CD8-positive, alpha-beta memory T cell (primary cell): Measurements from ENCODE around the gene GPR15. TPM values are rescaled to one million over a fixed set of nuclear protein-coding genes. Genes with fewer than 3 reads are reported as not detected.
"Not testable (repeated sequence)": the region's sequence is repeated elsewhere in the genome, so short reads cannot be mapped to it uniquely, and the experiment has no call there.

ENCODE experiments used
- CTCF ChIA-PET: fragments of 350-600 bp; sonication (Branson Sonifier 250); formaldehyde crosslinking; loops from one replicate; lab custom pipeline; 2021; ENCODE audit warnings: antibody characterized with exemption; lab: Charles Lee
- POLR2A ChIA-PET: fragments of 350-600 bp; sonication (Branson Sonifier 250); formaldehyde crosslinking; loops from one replicate; lab custom pipeline; 2021; ENCODE audit warnings: antibody characterized with exemption; lab: Charles Lee
- DNase-seq, 5 donors: peaks; one replicate each; pipeline versions ENCODE4 v3.0.0 to v3.0.0-alpha.2; 2020 to 2022; ENCODE audit warnings: mixed read lengths in 1 of 5
- H3K27ac ChIP-seq: one replicate; pipeline ENCODE4 v1.7.0; 2013; ENCODE audit warnings: low read depth, mild to moderate bottlenecking, low read length, moderate library complexity
- H3K27me3 ChIP-seq: 2 replicates; pipeline ENCODE4 v1.7.0; 2013; ENCODE audit warnings: low read length, mild to moderate bottlenecking; ENCODE audit not compliant: insufficient read depth, poor library complexity, severe bottlenecking
- H3K36me3 ChIP-seq: 2 replicates; pipeline ENCODE4 v1.7.0; 2013; ENCODE audit warnings: mild to moderate bottlenecking, low read length, moderate library complexity; ENCODE audit not compliant: insufficient read depth
- H3K4me1 ChIP-seq: 2 replicates; pipeline ENCODE4 v1.7.0; 2013; ENCODE audit warnings: mild to moderate bottlenecking, low read length, moderate library complexity; ENCODE audit not compliant: insufficient read depth
- H3K4me3 ChIP-seq: 2 replicates; pipeline ENCODE4 v1.7.0; 2013; ENCODE audit warnings: mild to moderate bottlenecking, low read length
- H3K9me3 ChIP-seq: 2 replicates; pipeline ENCODE4 v1.7.0; 2013; ENCODE audit warnings: mild to moderate bottlenecking, low read length
- H3K27ac Mint-ChIP-seq, 8 donors: one replicate each; pipeline ENCODE4 v1.8.0; 2020 to 2021; ENCODE audit warnings: mixed read lengths in 8 of 8, mild to moderate bottlenecking in 6 of 8, inconsistent platforms in 3 of 8, moderate library complexity in 3 of 8
- H3K27me3 Mint-ChIP-seq, 2 donors: one replicate each; pipeline ENCODE4 v1.8.0; 2020 to 2021; ENCODE audit warnings: mixed read lengths in 2 of 2, mild to moderate bottlenecking in 1 of 2, moderate library complexity in 1 of 2
- H3K36me3 Mint-ChIP-seq, 3 donors: one replicate each; pipeline ENCODE4 v1.8.0; 2020 to 2021; ENCODE audit warnings: mixed read lengths in 3 of 3, inconsistent platforms in 1 of 3, mild to moderate bottlenecking in 1 of 3
- H3K4me1 Mint-ChIP-seq, 3 donors: one replicate each; pipeline ENCODE4 v1.8.0; 2020 to 2021; ENCODE audit warnings: mixed read lengths in 3 of 3, inconsistent platforms in 1 of 3, mild to moderate bottlenecking in 1 of 3
- H3K4me3 Mint-ChIP-seq, 7 donors: one replicate each; pipeline ENCODE4 v1.8.0; 2020 to 2021; ENCODE audit warnings: mixed read lengths in 7 of 7, mild to moderate bottlenecking in 6 of 7, moderate library complexity in 4 of 7, inconsistent platforms in 2 of 7
- H3K9me3 Mint-ChIP-seq, 5 donors: one replicate each; pipeline ENCODE4 v1.8.0; 2020 to 2022; ENCODE audit warnings: mixed read lengths in 5 of 5, mild to moderate bottlenecking in 3 of 5, moderate library complexity in 2 of 5, inconsistent platforms in 1 of 5
- polyA plus RNA-seq: library from polyadenylated mRNA; unstranded; fragments of 300-500 nt; fragmentation: Illumina TruSeq; gene quantifications from one replicate; pipeline ENCODE4 v1.2.3, GENCODE V29; 2021
- total RNA-seq, 2 experiments: library from RNA; stranded (reverse); gene quantifications; one replicate each; pipeline ENCODE4 v1.2.3, GENCODE V29; 2021

The GPR15 gene
- total and polyA plus RNA-seq, 3 experiments from 2014 or later: 7.7 to 17.0 (median 15.6) TPM

DNA sequence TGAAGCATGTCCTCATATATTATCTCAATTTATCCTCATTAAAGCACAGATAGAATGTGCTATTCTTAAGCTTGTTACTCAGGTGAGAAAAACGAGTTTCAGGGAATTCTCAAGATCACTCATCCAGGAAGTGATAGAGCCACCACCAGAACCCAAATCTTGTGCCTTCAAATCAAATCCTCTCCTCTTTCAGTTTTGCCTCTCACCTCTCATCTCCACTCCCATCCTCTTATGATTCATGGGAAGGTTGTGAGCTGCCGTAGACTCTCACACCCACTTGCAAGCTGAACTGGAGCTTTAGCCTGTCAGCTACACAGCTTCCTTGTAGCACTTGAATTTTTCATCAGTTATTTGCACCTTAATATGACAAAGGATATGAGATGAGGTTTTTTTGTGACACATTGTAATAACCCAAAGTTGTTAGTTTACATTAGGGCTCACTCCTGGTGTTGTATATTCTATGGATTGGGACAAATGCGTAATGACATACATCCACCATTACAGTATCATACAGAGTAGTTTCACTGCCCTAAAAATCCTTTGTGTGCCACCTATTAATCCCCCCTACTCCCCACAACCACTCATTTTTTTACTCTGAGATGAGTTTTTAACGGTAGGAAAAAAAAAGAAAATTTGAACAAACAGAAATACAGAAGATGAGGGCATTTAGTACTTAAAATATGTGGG is 25.7 kb downstream of the GPR15 start:
- H3K27me3 ChIP-seq: no peaks in the 10 kb centered on the region
- peaks cover 0 to 2% (median 0%) of the 10 kb centered on the region in 5 donors for H3K9me3 Mint-ChIP-seq
- ChIA-PET CTCF (interaction anchor here (1.4 to 5.9 kb wide), 5 partner anchors 7 to 36 kb away, joined by 5 to 35 read pairs (median 27); partner anchors contain the start of gene CLDND1), POLR2A (interaction anchor here (2.3 to 5.8 kb wide), 5 partner anchors 9 to 36 kb away, joined by 8 to 66 read pairs (median 17); partner anchors contain the start of gene CLDND1)
- peaks cover 75 to 98% (median 94%) of the 10 kb centered on the region in 3 donors for H3K4me1 Mint-ChIP-seq
- peak overlapping the region; percentile 92 to 99 (median 94) for H3K27ac Mint-ChIP-seq
- H3K4me3 ChIP-seq: no peak overlapping the region
- H3K27ac ChIP-seq: peak overlapping the region; percentile 52
- H3K4me3 Mint-ChIP-seq: peak overlapping the region; percentile 4 to 81 (median 75)
- H3K27me3 Mint-ChIP-seq: no peaks in the 10 kb centered on the region
- no peaks in the 10 kb centered on the region for H3K9me3 ChIP-seq
- H3K36me3 ChIP-seq: no peaks in the 10 kb centered on the region
- peaks cover 0 to 1% (median 0%) of the 10 kb centered on the region in 3 donors for H3K36me3 Mint-ChIP-seq
- DNase-seq: no peak
- H3K4me1 ChIP-seq: peaks cover 62% of the 10 kb centered on the region

DNA sequence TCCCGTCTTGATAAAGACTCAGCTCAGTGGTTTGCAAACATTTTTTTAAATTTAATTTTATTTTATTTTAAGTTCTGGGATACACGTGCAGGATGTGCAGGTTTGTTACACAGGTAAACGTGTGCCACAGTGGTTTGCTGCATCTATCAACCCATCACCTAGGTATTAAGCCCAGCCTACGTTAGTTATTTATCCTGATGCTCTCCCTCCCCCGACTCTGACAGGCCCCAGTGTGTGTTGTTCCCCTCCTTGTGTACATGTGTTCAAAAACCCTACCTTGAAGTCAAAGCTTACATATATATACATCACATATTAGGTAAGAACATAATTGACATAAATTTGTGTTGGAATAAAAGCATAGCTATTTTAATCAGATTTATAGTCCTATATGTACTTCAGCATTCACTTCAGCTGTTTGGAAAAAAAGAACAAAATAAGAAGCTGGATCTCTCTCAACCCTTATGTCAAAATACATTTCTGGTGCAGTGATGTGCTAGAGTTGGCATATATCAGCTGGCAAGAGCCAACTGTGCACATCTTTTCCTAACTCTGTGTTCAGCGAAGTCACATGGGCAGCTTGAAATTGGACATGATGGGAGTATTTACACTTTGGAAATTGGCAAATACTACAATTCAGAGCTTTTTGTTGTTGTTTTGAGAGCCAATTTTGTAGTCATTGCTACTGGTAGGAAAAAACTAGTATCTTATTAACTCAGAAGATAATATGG is 26.5 kb downstream of the GPR15 start:
- no peaks in the 10 kb centered on the region for H3K9me3 ChIP-seq
- no peak overlapping the region for H3K27ac ChIP-seq
- POLR2A ChIA-PET: interaction anchor here (2.3 to 5.8 kb wide), 4 partner anchors 8 to 36 kb away, joined by 8 to 66 read pairs (median 42); partner anchors contain the start of gene CLDND1
- Mint-ChIP-seq H3K36me3 (peaks cover 0 to 1% (median 0%) of the 10 kb centered on the region in 3 donors), H3K27me3 (no peaks in the 10 kb centered on the region), H3K4me3 (peak overlapping the region in 5 of 7 donors; percentile 40 to 80 (median 43)), H3K9me3 (peaks cover 0 to 2% (median 0%) of the 10 kb centered on the region in 5 donors), H3K4me1 (peaks cover 75 to 98% (median 94%) of the 10 kb centered on the region in 3 donors), H3K27ac (peak overlapping the region; percentile 58 to 99 (median 94))
- H3K4me3 ChIP-seq: no peak overlapping the region
- H3K4me1 ChIP-seq: peaks cover 64% of the 10 kb centered on the region
- H3K36me3 ChIP-seq: no peaks in the 10 kb centered on the region
- CTCF ChIA-PET: interaction anchor here (1.4 to 5.9 kb wide), 3 partner anchors 13 to 37 kb away, joined by 5 to 35 read pairs (median 28); partner anchors contain the start of gene CLDND1
- no peaks in the 10 kb centered on the region for H3K27me3 ChIP-seq
- no peak for DNase-seq

- H3K27me3 ChIP-seq, DNase-seq, H3K36me3 ChIP-seq, H3K9me3 Mint-ChIP-seq, H3K27ac ChIP-seq, CTCF ChIA-PET, H3K36me3 Mint-ChIP-seq, H3K9me3 ChIP-seq, H3K4me3 ChIP-seq, POLR2A ChIA-PET, H3K27me3 Mint-ChIP-seq, H3K4me3 Mint-ChIP-seq: not testable (repeated sequence)
- peaks cover 65% of the 10 kb centered on the region for H3K4me1 ChIP-seq
- Mint-ChIP-seq H3K4me1 (peaks cover 78 to 98% (median 94%) of the 10 kb centered on the region in 3 donors), H3K27ac (peak overlapping the region in 4 of 8 donors; percentile 12 to 95 (median 76))
These were observed 28.0 kb downstream of the GPR15 start for GRCh38 chr3:98559769-98560168.

- Histone ChIP-seq H3K36me3 (no peaks in the 10 kb centered on the region), H3K9me3 (no peaks in the 10 kb centered on the region), H3K27ac (no peak overlapping the region), H3K4me3 (no peak overlapping the region), H3K27me3 (no peaks in the 10 kb centered on the region), H3K4me1 (peaks cover 73% of the 10 kb centered on the region)
- Mint-ChIP-seq H3K27ac (peak overlapping the region; percentile 1 to 85 (median 80)), H3K4me3 (peak overlapping the region in 2 of 7 donors; percentile 6 to 10), H3K36me3 (no peaks in the 10 kb centered on the region), H3K4me1 (peaks cover 78 to 98% (median 95%) of the 10 kb centered on the region in 3 donors), H3K9me3 (peaks cover 0 to 1% (median 0%) of the 10 kb centered on the region in 5 donors), H3K27me3 (peaks cover 0 to 2% of the 10 kb centered on the region in 2 donors)
- ChIA-PET CTCF (no interaction called here), POLR2A (no interaction called here)
- no peak for DNase-seq
These were observed 29.1 kb downstream of the GPR15 start for GRCh38 chr3:98560911-98561310.

DNA sequence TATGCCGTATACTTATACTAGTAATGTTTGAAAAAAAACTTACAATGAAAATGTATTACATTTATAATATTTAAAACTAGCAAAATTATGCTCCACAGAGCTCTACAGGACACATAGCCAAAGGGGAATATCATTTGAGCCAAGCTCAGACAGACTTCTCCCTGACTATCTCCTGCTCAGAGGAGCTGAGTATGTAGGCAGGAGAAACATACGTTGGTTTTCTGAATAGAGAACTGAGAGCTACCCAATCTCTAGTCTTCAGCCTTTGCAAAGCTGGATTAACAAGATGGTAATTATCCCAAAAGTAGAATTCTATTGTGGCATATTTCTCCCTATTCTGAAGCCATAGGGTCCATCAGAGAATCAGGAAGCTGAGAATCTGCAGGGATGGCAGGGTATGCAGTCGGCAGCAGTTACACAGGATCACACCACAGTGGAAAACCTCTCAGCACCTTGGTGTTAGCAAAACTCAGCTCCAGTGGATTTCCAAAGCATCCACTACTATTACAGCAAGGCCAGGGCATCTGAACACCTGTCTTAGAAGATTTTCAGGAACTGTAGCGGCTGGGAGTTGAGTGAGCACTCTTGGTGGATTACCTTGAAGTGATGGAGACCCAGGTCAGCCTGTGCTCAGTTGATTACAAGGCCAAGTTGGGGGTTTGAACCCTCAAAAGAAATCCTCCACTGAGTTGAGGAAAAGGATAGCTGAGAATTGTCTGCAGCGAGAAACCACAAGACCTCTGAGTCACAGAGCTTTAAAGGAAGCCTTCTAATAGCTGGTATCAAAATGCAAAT is 30.1 kb downstream of the GPR15 start:
- peaks cover 0 to 2% of the 10 kb centered on the region in 2 donors for H3K27me3 Mint-ChIP-seq
- Histone ChIP-seq H3K27me3 (no peaks in the 10 kb centered on the region), H3K4me3 (no peak overlapping the region), H3K36me3 (no peaks in the 10 kb centered on the region), H3K9me3 (no peaks in the 10 kb centered on the region), H3K4me1 (peaks cover 73% of the 10 kb centered on the region), H3K27ac (no peak overlapping the region)
- DNase-seq: peak in 1 of 5 donors; percentile 61
- H3K4me3 Mint-ChIP-seq: peak overlapping the region in 6 of 7 donors; percentile 31 to 79 (median 56)
- CTCF ChIA-PET: interaction anchor here (1.0 to 4.0 kb wide), 4 partner anchors 10 to 40 kb away, joined by 3 to 24 read pairs (median 3); partner anchors contain the start of gene CLDND1
- no peaks in the 10 kb centered on the region for H3K36me3 Mint-ChIP-seq
- POLR2A ChIA-PET: interaction anchor here (0.6 to 1.6 kb wide), 11 partner anchors 9 to 473 kb away, joined by 3 to 13 read pairs (median 3); partner anchors contain the start of genes CLDND1 and CPOX
- peaks cover 77 to 98% (median 95%) of the 10 kb centered on the region in 3 donors for H3K4me1 Mint-ChIP-seq
- H3K9me3 Mint-ChIP-seq: peaks cover 0 to 1% (median 0%) of the 10 kb centered on the region in 5 donors
- H3K27ac Mint-ChIP-seq: peak overlapping the region; percentile 93 to 99 (median 97)

GRCh38 chr3:98563661-98564281 is 32.0 kb downstream of the GPR15 start:
- Mint-ChIP-seq H3K4me3 (peak overlapping the region; percentile 61 to 86 (median 80)), H3K27ac (peak overlapping the region; percentile 93 to 99 (median 97)), H3K4me1 (peaks cover 77 to 98% (median 95%) of the 10 kb centered on the region in 3 donors), H3K36me3 (no peaks in the 10 kb centered on the region), H3K27me3 (peaks cover 0 to 2% of the 10 kb centered on the region in 2 donors), H3K9me3 (peaks cover 0 to 1% (median 0%) of the 10 kb centered on the region in 5 donors)
- Histone ChIP-seq H3K4me1 (peaks cover 72% of the 10 kb centered on the region), H3K27me3 (no peaks in the 10 kb centered on the region), H3K9me3 (no peaks in the 10 kb centered on the region), H3K27ac (peak overlapping the region; percentile 77), H3K4me3 (no peak overlapping the region), H3K36me3 (no peaks in the 10 kb centered on the region)
- ChIA-PET POLR2A (interaction anchor here (0.6 to 5.9 kb wide), 24 partner anchors 7 to 742 kb away, joined by 3 to 105 read pairs (median 5); partner anchors contain the start of genes CLDND1, CPOX, CRYBG3 and GPR15), CTCF (interaction anchor here (0.8 to 4.0 kb wide), 13 partner anchors 8 to 524 kb away, joined by 3 to 27 read pairs (median 6); partner anchors contain the start of genes CLDND1, CPOX and GPR15)
- peak in 4 of 5 donors; percentile 18 to 77 (median 66) for DNase-seq
